ENCODE data around the gene GIPC3. TPM values are rescaled to one million over a fixed set of nuclear protein-coding genes. Genes with fewer than 3 reads are reported as not detected.

GIPC3 gene
- total RNA-seq, 4 donors from 2014 or later, result 0.66 to 4.5 (median 1.7) TPM

GRCh38 chr19:3634496-3635045, 49.3 kb downstream of the GIPC3 start:
- TF ChIP-seq, protein P1, sequence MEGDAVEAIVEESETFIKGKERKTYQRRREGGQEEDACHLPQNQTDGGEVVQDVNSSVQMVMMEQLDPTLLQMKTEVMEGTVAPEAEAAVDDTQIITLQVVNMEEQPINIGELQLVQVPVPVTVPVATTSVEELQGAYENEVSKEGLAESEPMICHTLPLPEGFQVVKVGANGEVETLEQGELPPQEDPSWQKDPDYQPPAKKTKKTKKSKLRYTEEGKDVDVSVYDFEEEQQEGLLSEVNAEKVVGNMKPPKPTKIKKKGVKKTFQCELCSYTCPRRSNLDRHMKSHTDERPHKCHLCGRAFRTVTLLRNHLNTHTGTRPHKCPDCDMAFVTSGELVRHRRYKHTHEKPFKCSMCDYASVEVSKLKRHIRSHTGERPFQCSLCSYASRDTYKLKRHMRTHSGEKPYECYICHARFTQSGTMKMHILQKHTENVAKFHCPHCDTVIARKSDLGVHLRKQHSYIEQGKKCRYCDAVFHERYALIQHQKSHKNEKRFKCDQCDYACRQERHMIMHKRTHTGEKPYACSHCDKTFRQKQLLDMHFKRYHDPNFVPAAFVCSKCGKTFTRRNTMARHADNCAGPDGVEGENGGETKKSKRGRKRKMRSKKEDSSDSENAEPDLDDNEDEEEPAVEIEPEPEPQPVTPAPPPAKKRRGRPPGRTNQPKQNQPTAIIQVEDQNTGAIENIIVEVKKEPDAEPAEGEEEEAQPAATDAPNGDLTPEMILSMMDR (IDR thresholded peaks at IDR 0.05; ENCODE audit: low read depth), result no peak

DNA sequence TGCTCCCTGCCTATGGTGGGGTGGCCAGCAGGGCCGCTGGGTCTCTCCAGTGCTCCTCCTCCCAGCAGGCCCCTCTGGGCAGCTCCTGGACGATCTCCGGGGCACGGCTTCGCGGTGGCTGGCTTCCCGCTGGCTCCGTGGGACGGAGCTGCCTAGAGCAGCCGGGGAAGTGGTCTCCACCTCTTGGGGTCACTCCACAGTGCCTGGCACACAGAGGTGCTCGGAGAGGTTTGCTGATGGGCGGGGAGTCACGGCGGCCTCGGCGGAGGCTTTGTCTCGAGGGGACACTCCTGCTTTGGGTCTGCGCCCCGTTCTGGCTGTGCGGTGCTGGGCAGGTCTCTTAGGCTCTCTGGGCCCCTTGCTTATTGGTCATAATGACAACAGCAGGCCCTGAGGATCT, 51.2 kb downstream of the GIPC3 start:
- TF ChIP-seq, protein P1 (IDR thresholded peaks at IDR 0.05; ENCODE audit: low read depth), result no peak

DNA sequence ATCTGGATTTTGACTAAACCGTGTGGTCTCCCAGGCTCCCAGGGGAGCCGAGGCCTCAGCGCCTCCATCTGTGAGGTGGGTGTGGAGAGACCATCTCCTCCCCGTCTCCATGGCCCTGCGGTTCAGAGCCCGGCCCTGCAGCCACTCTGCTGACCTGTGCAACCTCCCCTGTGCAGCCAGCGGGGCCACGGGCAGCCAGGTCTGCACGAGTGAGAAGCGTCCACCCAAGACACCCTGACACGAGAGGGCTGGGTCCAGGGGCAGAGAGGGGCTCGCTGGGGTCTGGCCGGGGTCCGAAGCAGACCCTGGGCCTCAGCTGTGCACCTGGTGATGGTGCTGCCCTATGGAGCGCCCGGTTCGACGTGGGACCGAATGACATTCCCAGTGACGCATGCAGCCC, 51.7 kb downstream of the GIPC3 start:
- TF ChIP-seq, protein P1 (IDR thresholded peaks at IDR 0.05; ENCODE audit: low read depth), result no peak

DNA sequence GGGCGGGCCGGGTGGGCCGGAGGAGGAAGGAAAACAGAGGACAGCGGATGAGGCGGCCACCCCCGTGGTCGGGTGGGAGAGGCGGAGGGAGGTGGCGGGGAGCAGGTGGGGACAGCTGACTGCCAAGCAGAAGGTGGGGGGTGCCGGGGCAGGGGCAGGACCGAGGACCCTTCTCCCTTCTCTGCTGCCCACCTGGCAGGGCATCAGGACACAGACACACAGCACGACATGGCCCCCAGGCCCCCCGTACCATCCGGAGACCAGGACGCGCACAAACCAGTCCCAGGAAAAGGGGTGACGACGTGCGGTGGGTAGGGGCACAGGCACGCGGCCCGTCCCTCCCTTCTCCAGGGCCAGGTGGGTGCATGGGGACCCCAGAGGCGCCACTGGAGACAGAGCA, 52.3 kb downstream of the GIPC3 start:
- TF ChIP-seq, protein P1 (IDR thresholded peaks at IDR 0.05; ENCODE audit: low read depth), result no peak

DNA sequence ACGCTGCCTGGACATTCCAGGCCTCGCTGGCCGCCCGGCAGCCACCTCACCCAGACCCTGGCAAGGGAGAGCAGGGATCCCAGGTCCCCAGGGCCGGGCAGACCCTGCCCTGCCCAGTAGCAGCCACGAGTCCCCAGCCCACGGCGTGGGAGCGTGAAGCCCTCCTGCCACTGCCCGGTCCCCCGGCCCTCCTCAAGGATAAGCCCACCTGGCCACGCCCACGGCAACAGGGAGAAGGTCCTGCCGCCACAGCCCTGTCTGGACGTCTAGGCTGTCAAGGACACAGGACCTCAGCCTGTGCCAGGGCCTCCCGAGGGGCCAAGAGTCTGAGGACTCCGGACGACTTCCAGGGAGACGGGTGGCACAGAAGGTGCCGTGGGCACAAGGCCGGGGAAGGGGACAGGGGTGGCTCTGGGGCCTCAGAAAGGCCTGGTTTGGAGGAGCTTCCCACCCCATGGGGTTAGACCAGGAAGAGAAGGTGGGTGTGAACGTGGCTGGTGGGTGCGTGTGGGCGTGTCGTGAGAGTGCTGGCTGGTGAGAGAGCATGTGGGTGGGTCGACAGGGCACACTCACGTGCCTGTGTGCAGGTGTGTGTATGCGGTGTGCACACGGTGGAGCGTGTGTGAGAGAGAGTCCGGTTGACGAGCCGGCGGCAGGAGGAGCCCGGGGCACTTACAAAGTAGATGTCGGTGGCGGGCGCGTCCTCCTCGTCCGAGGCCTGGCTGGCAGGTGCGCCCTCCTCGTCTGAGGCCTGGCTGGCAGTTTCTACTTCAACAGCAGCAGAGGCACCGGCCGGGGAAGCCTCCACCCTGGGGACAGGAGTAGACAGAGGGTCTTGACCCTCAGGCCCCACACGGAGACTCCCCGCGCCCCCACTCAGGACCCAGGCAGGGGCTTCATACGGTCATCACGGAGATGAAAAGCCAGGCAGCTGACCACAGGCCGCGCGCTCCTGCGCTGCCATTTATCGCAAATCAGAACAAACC, 53.2 kb downstream of the GIPC3 start:
- TF ChIP-seq, protein P1 (IDR thresholded peaks at IDR 0.05; ENCODE audit: low read depth), result no peak

DNA sequence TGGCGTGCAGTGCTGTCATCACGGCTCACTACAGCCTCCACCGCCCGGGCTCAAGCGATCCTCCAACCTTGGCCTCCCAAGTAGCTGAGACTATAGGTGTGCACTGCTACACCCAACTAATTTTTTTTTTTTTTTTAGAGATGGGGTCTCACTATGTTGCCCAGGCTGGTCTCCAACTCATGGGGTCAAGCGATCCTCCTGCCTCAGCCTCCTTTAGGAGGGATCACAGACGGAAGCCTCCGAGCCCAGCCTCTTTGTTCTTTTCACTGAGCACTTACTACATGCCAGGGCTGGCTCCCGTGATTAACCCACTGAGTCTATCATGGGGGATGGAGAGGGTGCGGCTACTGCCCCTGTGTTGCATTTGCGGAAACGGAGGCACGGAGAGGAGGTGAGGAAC, 54.2 kb downstream of the GIPC3 start:
- TF ChIP-seq, protein P1 (IDR thresholded peaks at IDR 0.05; ENCODE audit: low read depth), result no peak

- TF ChIP-seq, protein P1 (IDR thresholded peaks at IDR 0.05; ENCODE audit: low read depth), result no peak
These were observed 56.4 kb downstream of the GIPC3 start for GRCh38 chr19:3641515-3642269.

Measured in subcutaneous adipose tissue (tissue), 4 donors.